ENCODE data around the gene ACRBP.
"Not testable (repeated sequence)": the region's sequence is repeated elsewhere in the genome, so short reads cannot be mapped to it uniquely, and the experiment has no call there.

ACRBP gene

GRCh38 chr12:6618483-6619225 lies 28.6 kb downstream of the ACRBP start:
- no peak for DNase-seq (ENCODE audit: low read depth in 2 of 2, low spot score in 1 of 2)

GRCh38 chr12:6615802-6616201 lies 31.4 kb downstream of the ACRBP start:
- DNase-seq (ENCODE audit: low read depth in 2 of 2, low spot score in 1 of 2), result no peak

DNA sequence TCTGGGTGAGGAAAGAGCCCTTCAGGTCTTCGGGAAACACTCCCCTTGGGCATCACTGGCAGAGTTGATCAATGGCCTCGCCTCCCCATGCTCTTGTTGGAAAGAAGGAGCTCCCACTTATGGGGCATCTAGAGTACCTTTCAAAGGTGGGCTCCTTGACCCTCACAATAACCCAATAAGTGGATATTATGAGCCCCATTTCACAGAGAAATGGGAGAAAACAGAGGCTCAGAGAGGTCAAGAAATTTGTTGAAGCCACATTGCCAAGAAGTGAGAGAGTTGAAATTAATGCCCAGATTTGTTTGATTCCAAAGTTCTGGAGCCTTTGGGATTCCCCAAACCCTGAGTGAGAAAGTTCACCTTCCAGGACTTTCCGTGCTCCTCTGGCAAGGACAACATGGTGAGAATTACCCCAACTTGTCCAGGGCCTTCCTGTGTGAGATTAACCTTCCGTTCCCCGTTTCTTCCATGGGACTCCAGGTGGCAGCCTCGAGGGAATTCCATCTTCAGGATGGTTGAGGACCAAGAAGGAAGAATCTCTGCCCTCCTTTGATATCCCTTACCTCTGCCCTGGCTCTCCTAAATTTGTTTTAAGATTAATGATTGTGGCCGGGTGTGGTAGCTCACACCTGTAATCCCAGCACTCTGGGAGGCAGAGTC lies 32.6 kb downstream of the ACRBP start:
- DNase-seq (ENCODE audit: low read depth in 2 of 2, low spot score in 1 of 2), result no peak

DNA sequence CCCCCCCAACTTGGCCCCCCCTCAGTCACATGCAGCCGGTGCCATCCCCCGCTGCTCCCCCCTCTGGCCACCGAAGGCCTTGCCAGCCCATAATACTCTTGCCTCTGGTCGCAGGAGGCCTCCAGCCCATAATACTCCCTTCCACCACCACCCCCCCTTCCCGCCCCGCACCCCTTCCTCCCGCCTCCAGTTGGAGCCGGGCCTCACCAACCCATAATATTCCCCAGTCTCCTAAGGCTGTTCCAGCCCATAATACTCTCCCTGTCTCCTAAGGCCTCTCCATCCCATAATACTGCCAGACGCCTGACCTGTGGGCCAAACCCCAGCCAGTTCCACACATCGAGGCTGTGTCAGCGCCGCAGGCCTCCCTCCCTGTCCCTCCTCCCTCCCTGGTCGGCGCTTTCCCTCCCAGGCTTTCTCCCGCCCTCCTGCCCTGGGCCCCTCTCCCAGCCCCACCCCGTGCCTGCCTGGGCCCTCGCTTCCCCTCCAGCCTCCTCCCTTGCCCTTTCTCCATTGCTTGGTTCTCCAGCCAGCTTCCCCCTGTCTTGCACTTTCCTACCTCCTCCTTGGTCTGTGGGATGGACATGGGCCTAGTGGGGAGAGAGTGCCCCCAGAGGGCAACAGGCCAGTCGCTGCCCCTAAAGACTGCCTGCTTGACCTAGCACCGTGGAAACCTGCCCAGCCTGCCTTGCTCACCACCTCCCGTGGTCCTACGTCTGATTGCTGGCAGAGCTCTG lies 33.3 kb downstream of the ACRBP start:
- DNase-seq (ENCODE audit: low read depth in 2 of 2, low spot score in 1 of 2), result no peak

GRCh38 chr12:6613015-6613775 lies 34.0 kb downstream of the ACRBP start:
- DNase-seq (ENCODE audit: low read depth in 2 of 2, low spot score in 1 of 2), result no peak

DNA sequence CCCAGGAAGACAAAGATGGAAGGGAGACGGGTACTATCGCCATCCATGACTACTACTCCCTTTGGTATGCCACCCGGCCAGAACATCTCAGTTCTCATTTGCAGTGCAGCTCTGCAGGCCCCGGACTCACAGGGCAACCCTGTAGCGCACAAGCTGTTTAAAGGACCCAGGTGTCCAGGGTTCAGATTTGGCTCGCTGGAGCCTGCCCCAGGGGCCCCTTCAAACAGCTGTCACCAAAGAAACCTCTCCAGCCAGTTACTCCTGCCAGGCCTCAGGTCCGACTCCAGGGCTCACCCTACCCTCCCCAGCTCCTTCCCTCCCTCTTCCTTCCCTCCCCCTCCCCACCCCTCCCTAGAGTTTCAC lies 34.6 kb downstream of the ACRBP start:
- no peak for DNase-seq (ENCODE audit: low read depth in 2 of 2, low spot score in 1 of 2)

- DNase-seq (ENCODE audit: low read depth in 2 of 2, low spot score in 1 of 2), result no peak
Measured at GRCh38 chr12:6612247-6612646, 35.0 kb downstream of the ACRBP start.

- no peak for DNase-seq (ENCODE audit: low read depth in 2 of 2, low spot score in 1 of 2)
Measured at GRCh38 chr12:6608592-6609281, 38.5 kb downstream of the ACRBP start.

- DNase-seq (ENCODE audit: low read depth in 2 of 2, low spot score in 1 of 2), result no peak
Measured at GRCh38 chr12:6607751-6608591, 39.3 kb downstream of the ACRBP start.

GRCh38 chr12:6606331-6607131 lies 40.7 kb downstream of the ACRBP start:
- DNase-seq (ENCODE audit: low read depth in 2 of 2, low spot score in 1 of 2), result peak in 1 of 2 donors; percentile 46

- no peak for DNase-seq (ENCODE audit: low read depth in 2 of 2, low spot score in 1 of 2)
Measured at GRCh38 chr12:6605421-6606330, 41.6 kb downstream of the ACRBP start.

- DNase-seq (ENCODE audit: low read depth in 2 of 2, low spot score in 1 of 2), result no peak
Measured at GRCh38 chr12:6604259-6605029, 42.8 kb downstream of the ACRBP start.

DNA sequence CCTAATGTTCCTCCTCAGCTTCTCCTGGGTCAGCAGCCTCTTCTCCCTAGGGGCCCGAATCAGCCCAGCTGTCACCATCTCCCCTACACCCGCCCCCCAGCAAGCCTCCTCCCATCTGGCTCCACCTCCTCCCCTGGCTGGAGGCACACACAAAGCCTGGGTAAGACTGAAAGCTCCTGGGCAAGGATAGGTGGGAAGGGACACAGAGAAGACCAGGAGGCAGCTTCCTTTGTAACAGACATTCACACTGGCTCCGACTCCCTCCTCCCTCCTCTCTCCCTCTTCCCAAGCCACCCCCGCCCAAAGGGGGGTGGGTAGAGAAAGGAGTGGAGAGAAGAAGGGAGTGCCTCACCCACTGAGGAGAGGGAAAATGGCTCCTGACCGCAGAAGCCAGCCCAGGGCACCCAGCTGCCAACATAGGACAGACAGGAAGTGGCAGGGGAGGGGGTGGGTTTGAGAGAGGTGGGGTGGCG lies 44.1 kb downstream of the ACRBP start:
- no peak for DNase-seq (ENCODE audit: low read depth in 2 of 2, low spot score in 1 of 2)

DNA sequence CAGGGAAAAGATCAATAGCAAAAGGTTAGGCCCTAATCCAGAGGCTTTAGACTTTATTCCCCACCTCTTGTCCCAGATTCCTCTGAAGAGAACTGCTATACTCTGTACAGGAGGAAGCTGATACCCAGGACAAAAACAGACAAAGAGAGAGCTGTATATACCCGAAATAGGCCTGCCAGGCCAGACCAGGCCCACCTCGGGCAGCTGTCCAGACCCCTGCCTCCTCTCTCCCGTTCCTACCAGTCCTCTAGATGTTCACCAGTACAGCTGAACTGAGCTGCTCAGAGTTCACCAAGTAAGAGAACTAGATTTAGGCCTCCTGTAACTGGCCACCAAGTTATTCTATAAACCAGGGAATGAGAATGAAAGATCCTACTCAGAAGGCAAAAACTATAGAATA lies 44.7 kb downstream of the ACRBP start:
- DNase-seq (ENCODE audit: low read depth in 2 of 2, low spot score in 1 of 2), result no peak

- not testable (repeated sequence) for DNase-seq (ENCODE audit: low read depth in 2 of 2, low spot score in 1 of 2)
Measured at GRCh38 chr12:6595673-6596072, 51.6 kb downstream of the ACRBP start.

GRCh38 chr12:6592087-6592486 lies 55.1 kb downstream of the ACRBP start:
- DNase-seq (ENCODE audit: low read depth in 2 of 2, low spot score in 1 of 2), result no peak
